H9 (cell line): ENCODE data around the gene WDR20. TPM values are rescaled to one million over a fixed set of nuclear protein-coding genes. Genes with fewer than 3 reads are reported as not detected.

ENCODE experiments used
- DNase-seq: peaks from one replicate; pipeline ENCODE4 v3.0.0-alpha.2; 2017
- H2AFZ ChIP-seq: one replicate; pipeline ENCODE4 v1.6.1; 2013; ENCODE audit warnings: mild to moderate bottlenecking, low read length, control low read depth, moderate library complexity
- H2AK5ac ChIP-seq: 2 replicates; pipeline ENCODE4 v1.6.1; 2013; ENCODE audit warnings: low read length, control low read depth, mixed read lengths; ENCODE audit not compliant: insufficient read length
- H2BK120ac ChIP-seq: one replicate; pipeline ENCODE4 v1.6.1; 2013; ENCODE audit warnings: low read depth, mild to moderate bottlenecking, low read length, control low read depth, inconsistent platforms; ENCODE audit not compliant: poor library complexity, severe bottlenecking
- H2BK12ac ChIP-seq: 2 replicates; pipeline ENCODE4 v1.6.1; 2013; ENCODE audit warnings: low read length, control low read depth, mixed read lengths, low read depth; ENCODE audit not compliant: insufficient read length
- H2BK15ac ChIP-seq: 2 replicates; pipeline ENCODE4 v1.6.1; 2013; ENCODE audit warnings: low read depth, low read length, control low read depth
- H2BK20ac ChIP-seq: one replicate; pipeline ENCODE4 v1.6.1; 2013; ENCODE audit warnings: low read depth, mild to moderate bottlenecking, low read length, control low read depth, inconsistent platforms; ENCODE audit not compliant: poor library complexity, severe bottlenecking
- H2BK5ac ChIP-seq: 2 replicates; pipeline ENCODE4 v1.6.1; 2013; ENCODE audit warnings: low read length, control low read depth, mixed read lengths; ENCODE audit not compliant: insufficient read length
- H3K14ac ChIP-seq: 2 replicates; pipeline ENCODE4 v1.6.1; 2013; ENCODE audit warnings: low read length, control low read depth; ENCODE audit not compliant: insufficient read depth
- H3K18ac ChIP-seq: 2 replicates; pipeline ENCODE4 v1.6.1; 2013; ENCODE audit warnings: low read depth, mild to moderate bottlenecking, mixed read lengths, low read length, control low read depth; ENCODE audit not compliant: insufficient read length
- H3K23ac ChIP-seq: 2 replicates; pipeline ENCODE4 v1.6.1; 2013; ENCODE audit warnings: low read length, control low read depth, mixed read lengths, low read depth; ENCODE audit not compliant: insufficient read length
- H3K23me2 ChIP-seq: 2 replicates; pipeline ENCODE4 v1.6.1; 2013; ENCODE audit warnings: low read depth, mild to moderate bottlenecking, mixed read lengths, low read length, control low read depth; ENCODE audit not compliant: insufficient read length, poor library complexity, severe bottlenecking
- H3K27ac ChIP-seq: 2 replicates; pipeline ENCODE4 v1.5.1; 2013; ENCODE audit warnings: low read length, control low read depth, mixed read lengths, low read depth; ENCODE audit not compliant: insufficient read length
- H3K27me3 ChIP-seq: 2 replicates; pipeline ENCODE4 v1.6.1; 2013; ENCODE audit warnings: low read length, control low read depth, inconsistent platforms; ENCODE audit not compliant: insufficient read depth
- H3K4ac ChIP-seq: 2 replicates; pipeline ENCODE4 v1.6.1; 2013; ENCODE audit warnings: low read depth, mild to moderate bottlenecking, control low read depth, inconsistent platforms, low read length, moderate library complexity
- H3K4me1 ChIP-seq: 2 replicates; pipeline ENCODE4 v1.6.1; 2013; ENCODE audit warnings: low read length, control low read depth, inconsistent platforms; ENCODE audit not compliant: insufficient read depth
- H3K4me2 ChIP-seq: 2 replicates; pipeline ENCODE4 v1.6.1; 2013; ENCODE audit warnings: low read length, control low read depth, mixed read lengths; ENCODE audit not compliant: insufficient read length, insufficient read depth
- H3K56ac ChIP-seq: 2 replicates; pipeline ENCODE4 v1.6.1; 2013; ENCODE audit warnings: low read depth, mild to moderate bottlenecking, mixed read lengths, low read length, control low read depth; ENCODE audit not compliant: insufficient read length
- H3K79me1 ChIP-seq: 2 replicates; pipeline ENCODE4 v1.6.1; 2013; ENCODE audit warnings: low read depth, mild to moderate bottlenecking, moderate library complexity, low read length, control low read depth, inconsistent platforms; ENCODE audit not compliant: insufficient read depth, poor library complexity, severe bottlenecking
- H3K79me2 ChIP-seq: 2 replicates; pipeline ENCODE4 v1.6.1; 2013; ENCODE audit warnings: low read length, control low read depth, inconsistent platforms; ENCODE audit not compliant: insufficient read depth
- H3K9ac ChIP-seq: 2 replicates; pipeline ENCODE4 v1.6.1; 2013; ENCODE audit warnings: low read length, control low read depth, mixed read lengths; ENCODE audit not compliant: insufficient read length; ENCODE audit errors: extremely low read depth
- H3K9me3 ChIP-seq: one replicate; pipeline ENCODE4 v1.6.1; 2013; ENCODE audit warnings: low read depth, low read length, inconsistent platforms; ENCODE audit not compliant: control insufficient read depth
- H3T11ph ChIP-seq: one replicate; pipeline ENCODE4 v1.6.1; 2013; ENCODE audit warnings: mild to moderate bottlenecking, low read length, control low read depth, inconsistent platforms
- H4K20me1 ChIP-seq: one replicate; pipeline ENCODE4 v1.6.1; 2013; ENCODE audit not compliant: control insufficient read depth, insufficient read length, insufficient read depth
- H4K5ac ChIP-seq: 2 replicates; pipeline ENCODE4 v1.6.1; 2013; ENCODE audit warnings: low read depth, mild to moderate bottlenecking, mixed read lengths, low read length, control low read depth; ENCODE audit not compliant: insufficient read length
- H4K8ac ChIP-seq: replicated peaks from 2 replicates; pipeline ENCODE4 v1.6.1; 2013; ENCODE audit warnings: low read length, control low read depth, mixed read lengths, low read depth; ENCODE audit not compliant: insufficient read length
- H4K91ac ChIP-seq: 2 replicates; pipeline ENCODE4 v1.6.1; 2013; ENCODE audit warnings: low read depth, mild to moderate bottlenecking, moderate library complexity, mixed read lengths, low read length, control low read depth; ENCODE audit not compliant: insufficient read length
- H3K27ac Mint-ChIP-seq, 3 experiments: 2 replicates in 2 of 3; 3 replicates in 1 of 3; pipeline ENCODE4 v1.8.0; 2020 to 2021; ENCODE audit warnings: mixed read lengths in 3 of 3, mild to moderate bottlenecking in 1 of 3, moderate library complexity in 1 of 3
- H3K27me3 Mint-ChIP-seq: 2 replicates; pipeline ENCODE4 v1.8.0; 2021; ENCODE audit warnings: low read depth, mild to moderate bottlenecking, moderate library complexity, mixed read lengths
- H3K36me3 Mint-ChIP-seq, 3 experiments: 2 replicates in 2 of 3; 3 replicates in 1 of 3; pipeline ENCODE4 v1.8.0; 2020 to 2021; ENCODE audit warnings: low read depth in 3 of 3, mixed read lengths in 3 of 3; ENCODE audit not compliant: insufficient read depth in 1 of 3
- H3K4me1 Mint-ChIP-seq, 2 experiments: 2 replicates each; pipeline ENCODE4 v1.8.0; 2020; ENCODE audit warnings: mixed read lengths in 2 of 2
- H3K4me3 Mint-ChIP-seq, 2 experiments: 2 replicates in 1 of 2; 3 replicates in 1 of 2; pipeline ENCODE4 v1.8.0; 2020 to 2021; ENCODE audit warnings: mild to moderate bottlenecking in 2 of 2, mixed read lengths in 2 of 2, moderate library complexity in 1 of 2
- H3K9me3 Mint-ChIP-seq, 2 experiments: 2 replicates in 1 of 2; 3 replicates in 1 of 2; pipeline ENCODE4 v1.8.0; 2020; ENCODE audit warnings: mild to moderate bottlenecking in 2 of 2, mixed read lengths in 2 of 2, moderate library complexity in 1 of 2
- CTCF ChIP-seq: fragments of 200-600 bp; sonication (generic); conservative IDR thresholded peaks from 3 replicates; pipeline ENCODE4 v1.8.0; 2021; ENCODE audit warnings: antibody characterized with exemption, mild to moderate bottlenecking
- WGBS: extraction: QIAGEN DNeasy Blood & Tissue Kit; methylation state at CpG from one replicate; pipeline ENCODE4 v1.1.7; 2013; ENCODE audit warnings: missing lambda C conversion rate, low lambda C conversion rate, mixed read lengths; ENCODE audit not compliant: insufficient read length; ENCODE audit errors: extremely low coverage; 5-methylcytosine and 5-hydroxymethylcytosine counted together
- total RNA-seq: library from RNA; stranded (reverse); gene quantifications from 2 replicates; pipeline ENCODE4 v1.2.1, GENCODE V29; 2021

The WDR20 gene
- total RNA-seq, 1 experiment from 2014 or later: 31.6 TPM

- H4K5ac ChIP-seq: no peak overlapping the region
- H2BK12ac ChIP-seq: no peak overlapping the region
- DNase-seq: peak; percentile 55
- H2BK15ac ChIP-seq: no peak overlapping the region
- peaks cover 18 to 25% of the 10 kb centered on the region in 2 experiments for H3K4me1 Mint-ChIP-seq
- H3K27ac ChIP-seq: no peak overlapping the region
- H2AFZ ChIP-seq: no peak overlapping the region
- WGBS: no CpG with 5 or more reads among the region's 7 CpGs
- peak overlapping the region in 1 of 3 experiments; percentile 52; a peak in 1 of 7 replicates for H3K27ac Mint-ChIP-seq
- H4K20me1 ChIP-seq: no peaks in the 10 kb centered on the region
- H3K23ac ChIP-seq: no peak overlapping the region
- peaks cover 3% of the 10 kb centered on the region; the same call in 1 of the 2 replicates for H3K4me1 ChIP-seq
- no peaks in the 10 kb centered on the region for H3K79me2 ChIP-seq
- H3K23me2 ChIP-seq: no peaks in the 10 kb centered on the region
- H2AK5ac ChIP-seq: no peak overlapping the region
- H3K27me3 Mint-ChIP-seq: peaks cover 4% of the 10 kb centered on the region; the same call in 1 of the 2 replicates
- no peaks in the 10 kb centered on the region for H3K27me3 ChIP-seq
- no peak overlapping the region for H2BK120ac ChIP-seq
- no peak overlapping the region for H3K4ac ChIP-seq
- H3K79me1 ChIP-seq: no peaks in the 10 kb centered on the region
- H3K9me3 Mint-ChIP-seq: no peaks in the 10 kb centered on the region
- no peaks in the 10 kb centered on the region for H3K9me3 ChIP-seq
- no peak overlapping the region for H3K4me3 Mint-ChIP-seq
- no peak overlapping the region for H4K8ac ChIP-seq
- no peak for TF ChIP-seq CTCF
- H3K14ac ChIP-seq: no peak overlapping the region
- no peak overlapping the region for H3K4me2 ChIP-seq
- H4K91ac ChIP-seq: no peak overlapping the region
- no peak overlapping the region for H3K18ac ChIP-seq
- H3T11ph ChIP-seq: no peak overlapping the region
- H3K36me3 Mint-ChIP-seq: no peaks in the 10 kb centered on the region
- no peak overlapping the region for H2BK20ac ChIP-seq
- H3K56ac ChIP-seq: no peak overlapping the region
- H3K9ac ChIP-seq: no peak overlapping the region
- no peak overlapping the region for H2BK5ac ChIP-seq
Measured at GRCh38 chr14:102097441-102098135, 42.1 kb upstream of the WDR20 start.
